Endothelial cell (in vitro differentiated cells): ENCODE measurements around the gene EML2. TPM values are rescaled to one million over a fixed set of nuclear protein-coding genes. Genes with fewer than 3 reads are reported as not detected.

Experiments used
- DNase-seq: peaks from one replicate; pipeline ENCODE4 v3.0.0; 2021; ENCODE audit warnings: low spot score
- H3K27ac Mint-ChIP-seq: one replicate; pipeline ENCODE4 v1.8.0; 2021; ENCODE audit warnings: mixed read lengths, inconsistent platforms; ENCODE audit not compliant: unreplicated experiment
- H3K27me3 Mint-ChIP-seq: one replicate; pipeline ENCODE4 v1.8.0; 2021; ENCODE audit warnings: mild to moderate bottlenecking, moderate library complexity, mixed read lengths, inconsistent platforms; ENCODE audit not compliant: unreplicated experiment
- H3K36me3 Mint-ChIP-seq: one replicate; pipeline ENCODE4 v1.8.0; 2021; ENCODE audit warnings: mild to moderate bottlenecking, low read depth, mixed read lengths, inconsistent platforms; ENCODE audit not compliant: unreplicated experiment
- H3K4me1 Mint-ChIP-seq: one replicate; pipeline ENCODE4 v1.8.0; 2021; ENCODE audit warnings: mild to moderate bottlenecking, mixed read lengths, inconsistent platforms; ENCODE audit not compliant: unreplicated experiment
- H3K4me3 Mint-ChIP-seq: one replicate; pipeline ENCODE4 v1.8.0; 2021; ENCODE audit warnings: mild to moderate bottlenecking, mixed read lengths, inconsistent platforms; ENCODE audit not compliant: unreplicated experiment
- H3K9me3 Mint-ChIP-seq: one replicate; pipeline ENCODE4 v1.8.0; 2021; ENCODE audit warnings: mixed read lengths, inconsistent platforms; ENCODE audit not compliant: unreplicated experiment
- CTCF ChIP-seq: fragments of 200-600 bp; sonication (generic); IDR thresholded peaks from one replicate; pipeline ENCODE4 v1.5.0; 2021; ENCODE audit warnings: antibody characterized with exemption; ENCODE audit not compliant: unreplicated experiment
- microRNA-seq: library from miRNA; unstranded; fragments of <30 nt; microRNA quantifications from one replicate; pipeline ENCODE4, GENCODE V29; 2020; ENCODE audit not compliant: unreplicated experiment
- total RNA-seq: library from RNA; stranded (reverse); fragmentation: NEBNext Ultra II Directional; extraction: Animal tissue kit (Norgen Biotek cat#: 25700); gene quantifications from one replicate; pipeline ENCODE4 v1.2.1, GENCODE V29; 2021; ENCODE audit not compliant: unreplicated experiment

The EML2 gene
- total RNA-seq, 1 donor from 2014 or later = 20.3 TPM

- no peak overlapping the region for H3K27ac Mint-ChIP-seq
- no peaks in the 10 kb centered on the region for H3K36me3 Mint-ChIP-seq
- no peaks in the 10 kb centered on the region for H3K27me3 Mint-ChIP-seq
- no peak for DNase-seq
- no peaks in the 10 kb centered on the region for H3K9me3 Mint-ChIP-seq
- H3K4me3 Mint-ChIP-seq = no peak overlapping the region
- TF ChIP-seq CTCF = no peak
- peaks cover 18% of the 10 kb centered on the region for H3K4me1 Mint-ChIP-seq
Observed at GRCh38 chr19:45564131-45564780, 74.9 kb downstream of the EML2 start.

- DNase-seq = peak; percentile 21
- Mint-ChIP-seq H3K9me3 (no peaks in the 10 kb centered on the region), H3K4me1 (peaks cover 18% of the 10 kb centered on the region), H3K36me3 (no peaks in the 10 kb centered on the region), H3K27ac (peak overlapping the region; percentile 96), H3K4me3 (peak overlapping the region; percentile 65), H3K27me3 (peaks cover 5% of the 10 kb centered on the region)
- TF ChIP-seq CTCF = no peak
Observed at GRCh38 chr19:45560686-45561085, 78.5 kb downstream of the EML2 start.

GRCh38 chr19:45560038-45560437 is 79.2 kb downstream of the EML2 start:
- Mint-ChIP-seq H3K27ac (peak overlapping the region; percentile 96), H3K27me3 (peaks cover 5% of the 10 kb centered on the region), H3K4me1 (peaks cover 18% of the 10 kb centered on the region), H3K36me3 (no peaks in the 10 kb centered on the region), H3K9me3 (no peaks in the 10 kb centered on the region), H3K4me3 (peak overlapping the region; percentile 42)
- no peak for TF ChIP-seq CTCF
- DNase-seq = no peak

Small RNA genes lying within 50 kb of the gene (microRNA-seq; reads per million reads assigned to microRNA genes)
- gene MIR330 = 389 reads per million, percentile 90 among the genes with 10 or more reads in this experiment
- gene MIR642A = not detected
- not detected for gene MIR642B

Other genes with a start within 250 kb of the EML2 start
- 13.2 TPM for gene PPP1R13L, start 234.3 kb downstream of the EML2 start, total RNA-seq
- gene POLR1G, start 232.8 kb downstream of the EML2 start, total RNA-seq = 4.4 TPM
- 62.8 TPM for gene ERCC1, start 215.5 kb downstream of the EML2 start, total RNA-seq
- gene FOSB, start 171.4 kb downstream of the EML2 start, total RNA-seq = 64.2 TPM
- gene RTN2, start 142.3 kb downstream of the EML2 start, total RNA-seq = 25.3 TPM
- gene PPM1N, start 141.0 kb downstream of the EML2 start, total RNA-seq = 0.33 TPM
- 246 TPM for gene VASP, start 131.9 kb downstream of the EML2 start, total RNA-seq
- 13.4 TPM for gene OPA3, start 54.6 kb downstream of the EML2 start, total RNA-seq
- gene GPR4, start 37.2 kb downstream of the EML2 start, total RNA-seq = 13.5 TPM
- gene GIPR, start 28.8 kb upstream of the EML2 start, total RNA-seq = 1.6 TPM
- gene SNRPD2, start 52.6 kb upstream of the EML2 start, total RNA-seq = 479 TPM
- 10.6 TPM for gene QPCTL, start 53.3 kb upstream of the EML2 start, total RNA-seq
- gene FBXO46, start 91.5 kb upstream of the EML2 start, total RNA-seq = 29.9 TPM
- gene MEIOSIN, start 94.0 kb upstream of the EML2 start, total RNA-seq = not detected
- 21.9 TPM for gene SIX5, start 129.9 kb upstream of the EML2 start, total RNA-seq
- 80.3 TPM for gene DMPK, start 143.1 kb upstream of the EML2 start, total RNA-seq
- 95.3 TPM for gene DMWD, start 153.4 kb upstream of the EML2 start, total RNA-seq
- 0.28 TPM for gene RSPH6A, start 175.9 kb upstream of the EML2 start, total RNA-seq
- 70.7 TPM for gene SYMPK, start 223.8 kb upstream of the EML2 start, total RNA-seq
- gene FOXA3, start 224.9 kb upstream of the EML2 start, total RNA-seq = 1.1 TPM
- 17.6 TPM for gene IRF2BP1, start 246.7 kb upstream of the EML2 start, total RNA-seq